GM18507 (cell line): Measurements from ENCODE around the gene PRMT1.
A peak's percentile ranks its signal among the peaks of the same experiment; 100 is the strongest.

Source experiments
- DNase-seq: peaks from one replicate; pipeline ENCODE4 v3.0.0; 2011; ENCODE audit warnings: low read depth; ENCODE audit not compliant: insufficient read length; ENCODE audit errors: extremely low spot score
- FAIRE-seq: peaks from 2 replicates; lab custom pipeline; 2011; peaks lifted over from hg19 to GRCh38; lab: Jason Lieb, UNC

PRMT1 gene

GRCh38 chr19:49665351-49666119 is 11.5 kb upstream of the PRMT1 start, which contains the start of the genes BCL2L12 and IRF3:
Gene BCL2L12, plus strand, starts transcription at chr19:49665933. Its CDS starts 760 bp downstream, at chr19:49666693.
Gene IRF3, minus strand, starts transcription at chr19:49665857. Its CDS starts 1,019 bp downstream, at chr19:49664838.
- FAIRE-seq (peak; percentile 97), DNase-seq (peak; percentile 96)

GRCh38 chr19:49666120-49666444 is 11.0 kb upstream of the PRMT1 start:
- DNase-seq (no peak), FAIRE-seq (no peak)

DNA sequence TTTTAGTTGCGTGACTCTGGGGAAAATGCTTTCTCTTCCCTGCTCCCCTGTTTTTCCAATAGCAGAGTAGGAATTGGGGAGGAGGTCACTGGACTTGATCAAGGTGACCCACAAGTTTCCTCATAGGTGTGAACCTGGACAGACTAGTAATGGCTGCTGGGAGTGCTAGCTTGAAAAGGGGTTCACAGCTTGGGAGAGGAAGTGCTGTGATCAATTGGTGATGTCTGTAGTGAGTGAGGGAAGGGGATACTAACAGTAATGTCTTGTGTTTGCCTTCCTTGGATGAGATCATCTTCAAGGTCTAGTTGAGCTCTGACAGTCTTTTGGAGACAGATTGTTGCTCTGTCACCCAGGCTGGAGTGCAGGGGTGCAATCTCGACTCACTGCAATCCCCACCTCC is 9.6 kb upstream of the PRMT1 start:
- FAIRE-seq, result no peak
- DNase-seq, result no peak

GRCh38 chr19:49669516-49669915 is 7.6 kb upstream of the PRMT1 start:
- FAIRE-seq, result no peak

GRCh38 chr19:49672131-49672919 is 4.7 kb upstream of the PRMT1 start:
- peak; percentile 85 for FAIRE-seq
- DNase-seq, result peak; percentile 70

More at GRCh38 chr19:49669516-49669915, 7.6 kb upstream of the PRMT1 start:
- no peak for DNase-seq

DNA sequence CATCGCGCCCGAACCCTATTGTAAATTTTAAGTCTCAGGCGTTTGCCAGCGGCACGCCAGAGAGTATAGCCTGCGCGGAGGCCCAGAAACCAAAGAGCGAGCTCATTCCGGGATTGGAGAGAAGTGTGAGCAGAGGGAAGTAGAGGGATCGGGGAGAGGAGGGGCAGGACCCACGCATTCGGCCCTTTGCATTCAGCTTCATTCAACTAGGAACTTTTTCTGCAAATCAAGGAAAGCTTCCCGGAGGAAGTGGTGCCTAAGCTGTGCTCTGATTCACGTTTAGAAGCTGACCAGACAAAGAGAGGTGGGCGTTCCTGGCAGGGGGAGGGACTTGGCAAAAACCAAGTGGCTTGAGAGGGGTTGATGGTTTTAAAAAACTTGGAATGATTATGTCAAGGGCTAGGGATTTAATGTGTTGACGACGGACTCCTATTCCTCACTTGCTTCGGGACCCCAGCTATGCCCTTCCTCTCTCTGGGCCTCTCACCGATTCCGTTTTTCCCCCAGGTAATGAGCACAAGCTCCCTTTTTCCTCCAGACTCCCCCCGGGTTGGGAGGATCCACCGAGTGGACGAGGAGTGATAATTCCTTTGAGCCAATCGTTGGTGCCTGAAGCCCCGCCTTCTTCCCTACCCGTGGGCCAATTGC is 811 bp upstream of the PRMT1 start:
- DNase-seq (no peak), FAIRE-seq (no peak)

GRCh38 chr19:49676784-49677230 is 264 bp upstream of the PRMT1 start:
- peak; percentile 90 for DNase-seq

DNA sequence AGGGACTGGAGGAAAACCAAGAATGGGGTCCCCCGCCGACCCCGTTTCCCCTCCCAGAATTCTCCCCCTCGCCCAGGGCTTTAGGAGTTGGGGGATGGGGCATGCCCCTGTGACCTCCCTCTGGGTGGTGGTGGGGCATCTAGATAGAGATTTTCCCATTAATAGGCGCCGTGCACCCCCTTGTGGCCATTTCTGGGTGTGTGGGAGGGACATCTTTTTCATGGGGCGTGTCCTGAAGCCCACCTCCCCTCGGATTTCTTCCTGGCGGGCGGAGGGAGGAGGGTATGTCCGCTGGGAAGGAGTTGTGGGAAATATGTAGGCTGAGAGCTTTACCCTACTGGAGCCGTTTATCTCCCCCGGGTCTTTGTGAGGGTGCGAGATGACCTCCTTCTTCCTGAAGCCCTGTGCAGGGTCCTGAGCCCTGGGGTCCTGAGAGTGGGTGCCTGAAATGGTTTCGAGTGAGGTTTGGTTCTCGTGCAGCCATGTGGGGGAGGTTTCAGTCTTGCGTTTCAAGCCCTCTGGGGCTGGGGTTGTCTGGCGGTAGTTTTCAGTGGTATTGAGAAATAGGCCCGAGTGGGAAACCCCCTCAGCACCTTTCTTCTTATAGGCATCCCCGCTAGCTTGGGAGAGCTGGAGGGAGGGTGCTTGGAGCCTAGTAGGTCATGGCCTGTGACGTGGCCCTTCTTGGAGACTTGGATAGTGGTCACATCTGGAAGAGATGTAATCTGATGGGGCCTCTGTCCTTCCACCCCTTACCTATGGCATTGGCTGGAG is 1.0 kb downstream of the PRMT1 start:
- peak; percentile 80 for FAIRE-seq
- DNase-seq, result no peak

More at GRCh38 chr19:49676784-49677230, 264 bp upstream of the PRMT1 start:
- peak; percentile 100 for FAIRE-seq

- DNase-seq (no peak), FAIRE-seq (no peak)
Measured at GRCh38 chr19:49678985-49679770, 2.1 kb downstream of the PRMT1 start.

- DNase-seq (no peak), FAIRE-seq (no peak)
Measured at GRCh38 chr19:49679771-49680413, 2.8 kb downstream of the PRMT1 start.

DNA sequence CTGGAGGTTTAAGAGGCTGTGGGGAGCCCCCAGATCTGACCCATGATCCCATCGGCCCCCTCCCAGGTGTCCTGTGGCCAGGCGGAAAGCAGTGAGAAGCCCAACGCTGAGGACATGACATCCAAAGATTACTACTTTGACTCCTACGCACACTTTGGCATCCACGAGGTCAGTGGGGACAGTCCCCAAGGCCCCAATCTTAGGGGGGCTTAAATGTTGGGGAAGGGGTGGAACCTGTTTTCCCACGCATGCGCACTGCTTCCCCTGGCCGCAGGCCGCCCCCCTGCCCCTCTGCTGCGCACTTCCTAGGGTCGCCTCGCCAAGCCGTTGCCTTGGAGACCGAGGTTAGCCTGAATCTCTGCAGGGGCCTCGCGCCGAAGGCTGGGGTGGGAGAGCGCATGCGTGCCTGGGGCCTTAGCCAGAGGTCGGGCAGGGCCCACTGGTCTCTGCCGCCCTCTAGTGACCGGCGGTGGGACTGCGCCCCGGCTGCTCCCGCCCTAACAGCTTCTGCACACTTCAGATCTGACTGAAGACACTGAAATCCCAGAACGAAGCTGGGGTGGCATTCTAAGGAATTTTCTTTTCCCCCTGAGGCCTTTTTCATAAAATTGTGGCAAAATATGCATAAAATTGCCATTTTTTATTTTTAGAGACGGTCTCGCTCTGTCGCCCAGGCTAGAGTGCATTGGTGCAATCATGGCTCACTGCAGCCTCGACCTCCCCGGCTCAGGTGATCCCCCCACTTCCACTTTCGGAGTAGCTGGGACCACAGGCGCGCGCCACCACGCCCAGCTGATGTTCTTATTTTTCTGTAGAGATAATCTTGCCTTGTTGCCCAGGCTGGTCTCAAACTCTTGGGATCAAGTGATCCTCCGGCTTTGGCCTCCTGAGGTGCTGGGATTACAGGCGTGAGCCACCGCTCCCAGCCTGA is 3.6 kb downstream of the PRMT1 start:
- peak; percentile 87 for FAIRE-seq
- DNase-seq, result peak; percentile 83

GRCh38 chr19:49681830-49682229 is 4.8 kb downstream of the PRMT1 start:
- DNase-seq (no peak), FAIRE-seq (no peak)

DNA sequence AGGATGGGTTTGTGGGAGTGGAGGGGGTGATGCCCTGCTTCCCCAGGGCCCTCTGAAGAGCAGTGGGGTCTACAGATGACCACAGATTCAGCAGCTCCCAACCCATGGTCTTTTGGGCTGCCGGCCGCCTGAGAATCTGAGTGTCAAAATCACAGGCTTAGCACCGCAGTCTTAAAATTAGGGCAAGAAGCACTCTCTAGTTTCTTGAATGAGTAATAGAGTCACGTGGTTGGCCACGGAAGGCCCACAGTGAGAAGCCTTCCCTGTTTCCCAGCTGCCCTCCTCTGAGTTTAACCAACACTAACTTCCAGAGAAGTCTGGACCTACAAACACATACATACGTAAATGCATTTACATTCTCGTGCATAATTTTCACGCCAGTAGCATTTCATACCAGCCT is 5.2 kb downstream of the PRMT1 start:
- FAIRE-seq, result no peak
- no peak for DNase-seq

DNA sequence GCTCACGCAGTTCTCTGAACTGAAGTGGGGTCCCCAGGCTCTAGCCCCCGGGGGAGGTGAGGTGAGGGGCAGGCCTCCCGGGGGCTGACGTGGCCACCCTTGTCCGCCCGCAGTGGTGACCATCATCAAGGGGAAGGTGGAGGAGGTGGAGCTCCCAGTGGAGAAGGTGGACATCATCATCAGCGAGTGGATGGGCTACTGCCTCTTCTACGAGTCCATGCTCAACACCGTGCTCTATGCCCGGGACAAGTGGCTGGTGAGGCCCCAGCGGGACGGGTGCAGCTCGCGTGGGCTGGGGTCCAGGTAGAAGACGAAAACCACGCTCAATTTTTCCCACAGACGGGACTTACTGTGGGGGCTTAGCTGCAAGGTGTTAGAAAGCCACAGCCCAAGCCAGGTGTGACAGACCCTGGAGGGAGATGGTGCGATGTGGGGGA is 6.8 kb downstream of the PRMT1 start:
- FAIRE-seq (no peak), DNase-seq (no peak)

DNA sequence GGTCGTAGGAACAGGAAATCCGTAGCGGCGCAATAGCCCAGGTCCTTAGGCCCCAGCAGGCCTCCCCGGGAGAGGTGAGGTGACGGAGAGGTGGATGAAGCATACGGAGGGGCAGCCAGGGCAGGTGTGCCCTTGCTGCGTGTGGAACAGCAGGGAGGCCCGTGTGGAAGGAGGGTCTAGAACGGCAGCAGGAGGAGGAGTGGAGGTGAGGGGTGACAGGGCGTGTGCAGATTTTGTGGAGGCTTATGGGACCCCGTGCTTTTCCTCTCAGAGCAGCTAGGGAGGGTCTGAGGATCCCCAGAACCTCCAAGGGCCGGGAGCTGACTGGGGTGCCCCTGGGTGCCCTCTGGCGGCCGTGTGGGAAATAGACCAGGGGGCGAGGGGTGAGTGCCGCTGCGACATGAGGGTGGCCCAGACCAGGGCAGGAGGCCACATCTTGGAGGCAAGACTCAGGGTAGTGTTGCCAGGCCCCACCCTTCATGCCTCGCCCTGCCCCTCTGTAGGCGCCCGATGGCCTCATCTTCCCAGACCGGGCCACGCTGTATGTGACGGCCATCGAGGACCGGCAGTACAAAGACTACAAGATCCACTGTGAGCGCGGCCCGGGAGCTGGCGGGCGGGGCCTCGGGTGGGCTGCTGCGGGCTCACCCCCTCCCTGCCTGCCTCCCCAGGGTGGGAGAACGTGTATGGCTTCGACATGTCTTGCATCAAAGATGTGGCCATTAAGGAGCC is 7.3 kb downstream of the PRMT1 start:
- FAIRE-seq (no peak), DNase-seq (no peak)

DNA sequence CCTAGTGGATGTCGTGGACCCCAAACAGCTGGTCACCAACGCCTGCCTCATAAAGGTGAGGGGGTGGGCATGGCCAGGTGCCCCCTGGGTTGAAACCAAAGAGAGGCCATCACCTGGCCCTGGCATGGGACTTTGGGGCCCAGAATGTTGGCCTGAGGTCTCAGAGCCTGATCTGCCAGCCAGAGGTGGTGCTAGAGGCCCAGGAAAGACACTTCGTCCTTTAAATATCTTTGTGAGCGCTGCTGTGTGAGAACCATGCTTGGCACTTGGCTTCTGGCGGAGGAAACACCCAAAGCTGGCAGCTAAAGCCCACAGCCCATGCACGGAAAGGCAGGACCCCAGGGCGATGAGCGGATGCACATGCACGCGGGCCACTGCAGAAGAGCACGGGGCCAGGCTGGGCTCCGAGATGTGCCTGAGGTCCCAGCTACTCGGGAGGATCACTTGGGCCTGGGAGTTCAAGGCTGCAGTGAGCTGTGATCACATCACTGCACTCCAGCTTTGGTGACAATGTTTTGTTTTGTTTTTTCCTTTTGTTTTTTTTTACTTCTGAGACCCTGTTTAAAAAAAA is 8.0 kb downstream of the PRMT1 start:
- FAIRE-seq, result no peak
- DNase-seq, result no peak
